HS-5 (cell line): ENCODE measurements around the gene GFPT1.

Source experiments
- DNase-seq: peaks from one replicate; pipeline ENCODE4 v3.0.0-alpha.2; 2012; ENCODE audit warnings: low read depth

Gene GFPT1

GRCh38 chr2:69291004-69291650 lies 95.9 kb downstream of the GFPT1 start:
- DNase-seq: no peak

- no peak for DNase-seq
Measured at GRCh38 chr2:69288429-69288828, 98.6 kb downstream of the GFPT1 start.

DNA sequence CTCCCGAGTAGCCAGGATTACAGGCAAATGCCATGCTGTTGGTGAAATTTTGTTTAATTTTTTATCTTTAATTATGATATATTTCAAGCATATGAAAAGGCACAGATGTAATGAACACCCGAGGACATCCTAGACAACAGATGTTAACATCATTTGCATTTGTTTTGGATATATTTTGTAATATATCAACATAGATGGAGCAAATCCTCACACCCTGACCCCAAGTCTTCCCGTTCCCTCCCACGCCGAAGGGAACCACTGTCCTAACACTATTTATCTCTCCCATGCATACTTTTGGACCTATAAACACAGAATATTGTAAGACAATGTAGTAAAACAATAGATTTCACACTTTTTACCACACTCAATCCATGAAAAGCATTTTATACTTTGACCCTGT lies 99.5 kb downstream of the GFPT1 start:
- DNase-seq: no peak

DNA sequence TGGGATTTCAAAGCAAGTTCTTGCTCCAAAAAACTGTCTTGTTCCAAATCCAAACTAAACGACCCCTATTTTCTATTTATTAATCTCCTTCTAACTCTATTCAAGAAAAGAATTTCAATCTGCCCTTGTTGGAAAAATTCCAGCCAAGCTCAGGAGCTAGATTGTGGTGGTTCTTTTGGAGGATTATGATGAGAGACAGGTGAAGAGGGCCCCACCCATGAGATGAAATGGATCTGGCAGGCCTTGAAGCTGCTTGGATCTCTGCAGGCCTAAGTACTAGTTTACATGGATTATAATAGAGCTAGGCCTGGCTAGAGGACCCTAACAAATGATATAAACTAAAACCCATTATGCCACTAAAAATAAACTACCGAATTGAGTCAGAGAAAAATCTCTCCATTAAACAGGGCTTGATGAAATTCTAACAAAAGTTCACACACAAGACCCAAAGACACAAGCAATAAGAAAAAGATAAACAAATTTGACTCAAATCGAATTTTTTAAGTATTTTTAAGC lies 101.6 kb downstream of the GFPT1 start:
- no peak for DNase-seq

DNA sequence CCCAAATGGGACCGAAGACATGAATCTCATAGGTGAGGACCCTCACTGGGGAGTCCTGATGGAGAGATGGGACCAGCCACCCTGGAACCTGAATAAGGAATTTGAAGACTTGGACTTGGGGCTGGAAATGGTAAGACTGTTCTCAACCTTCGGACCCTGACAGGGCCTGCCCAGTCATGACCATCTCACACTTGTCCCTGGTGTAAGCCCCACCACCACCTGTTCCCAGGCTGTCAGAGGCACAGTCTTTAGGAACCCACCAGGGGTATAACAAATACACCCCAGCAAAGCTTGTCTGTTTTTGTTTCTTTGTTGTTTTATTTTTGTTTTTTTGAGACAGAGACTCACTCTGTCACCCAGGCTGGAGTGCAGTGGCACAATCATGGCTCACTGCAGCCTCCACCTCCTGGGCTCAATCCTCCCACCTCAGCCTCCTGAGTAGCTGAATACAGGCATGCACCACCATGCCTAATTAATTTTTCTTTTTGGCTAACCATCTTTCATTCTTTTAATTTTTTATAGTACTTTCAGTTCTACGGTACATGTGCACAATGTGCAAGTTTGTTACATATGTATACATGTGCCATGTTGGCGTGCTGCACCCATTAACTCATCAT lies 106.1 kb downstream of the GFPT1 start:
- no peak for DNase-seq

- no peak for DNase-seq
Measured at GRCh38 chr2:69279931-69280681, 106.9 kb downstream of the GFPT1 start.

DNA sequence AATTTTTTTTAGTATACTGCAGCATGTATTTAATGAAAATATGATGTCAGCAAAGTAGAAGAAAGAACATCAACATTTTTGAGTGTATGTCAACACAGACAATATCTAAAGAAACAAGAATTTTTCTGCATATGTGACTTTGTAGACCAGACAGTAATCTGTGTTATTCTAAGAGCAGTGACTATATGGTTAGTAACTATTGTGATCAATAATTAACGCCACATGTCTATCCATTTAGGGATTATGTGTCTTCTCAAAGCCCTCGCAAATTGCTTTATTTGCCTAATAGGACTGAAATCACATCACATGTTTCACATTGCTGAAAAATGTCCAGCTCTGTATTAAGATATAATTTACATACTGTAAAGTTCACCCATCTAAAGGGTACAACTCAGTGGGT lies 107.8 kb downstream of the GFPT1 start:
- DNase-seq: peak; percentile 10

DNA sequence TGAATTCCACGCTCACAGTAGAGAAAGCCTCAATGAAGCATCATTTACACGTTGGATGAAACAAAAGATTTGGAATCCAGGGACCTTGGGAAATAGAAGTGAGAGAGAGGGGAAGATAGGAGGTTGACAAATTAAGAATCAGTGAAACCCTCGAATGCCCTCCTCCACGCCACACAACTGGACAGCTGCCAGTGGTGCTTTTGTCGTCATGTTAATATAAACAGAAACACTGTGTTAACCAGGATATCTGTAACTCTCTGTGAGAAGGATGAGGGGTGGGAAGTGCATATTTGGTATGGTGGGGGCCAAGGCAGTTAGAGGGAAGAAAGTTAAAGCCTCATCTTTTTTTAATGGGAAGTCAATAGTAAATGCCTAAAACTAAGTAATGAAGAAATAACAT lies 108.7 kb downstream of the GFPT1 start:
- DNase-seq: no peak

GRCh38 chr2:69275490-69275889 lies 111.5 kb downstream of the GFPT1 start:
- DNase-seq: no peak

- no peak for DNase-seq
Measured at GRCh38 chr2:69272803-69273471, 114.1 kb downstream of the GFPT1 start.

DNA sequence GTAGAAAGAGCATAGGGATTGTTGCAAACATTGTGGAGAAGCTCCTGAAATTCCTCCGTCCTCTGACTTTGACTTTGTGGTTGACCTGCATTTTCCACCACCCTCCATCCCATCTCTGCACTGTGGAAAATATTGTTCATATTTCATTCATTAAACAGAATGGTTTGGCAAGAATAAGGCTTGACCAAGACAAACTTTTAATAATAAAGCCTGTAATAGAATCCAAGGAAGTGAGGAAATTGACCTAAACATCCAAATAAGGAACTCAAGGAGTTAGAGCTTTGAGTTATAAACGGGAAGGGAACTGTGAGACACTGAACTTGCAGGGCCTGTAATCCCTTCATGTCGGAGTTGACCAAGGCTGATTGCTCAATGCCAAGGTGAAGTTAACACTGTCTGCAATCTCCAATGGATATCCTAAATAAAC lies 115.2 kb downstream of the GFPT1 start:
- DNase-seq: no peak
